Measurements from ENCODE around the gene PCID2.

DNA sequence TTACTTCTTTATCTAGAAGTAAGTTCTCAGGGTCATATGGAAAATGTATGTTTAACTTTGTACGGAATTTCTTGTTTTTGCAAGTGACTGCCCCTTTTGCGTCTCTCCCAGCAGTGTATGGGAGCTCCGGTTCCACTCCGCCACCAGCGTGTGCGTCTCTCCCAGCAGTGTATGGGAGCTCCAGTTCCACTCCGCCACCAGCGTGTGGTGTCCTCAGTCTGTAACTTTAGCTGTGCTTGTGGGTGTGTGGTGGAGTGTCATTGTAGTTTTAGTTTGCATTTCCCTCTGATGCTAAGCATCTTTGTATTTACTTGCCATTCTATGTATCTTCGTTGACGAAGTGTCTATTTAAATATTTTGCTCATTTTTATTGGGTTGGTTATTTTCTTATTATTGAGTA is 3.3 kb upstream of the PCID2 start:
- TF ChIP-seq, protein P1, sequence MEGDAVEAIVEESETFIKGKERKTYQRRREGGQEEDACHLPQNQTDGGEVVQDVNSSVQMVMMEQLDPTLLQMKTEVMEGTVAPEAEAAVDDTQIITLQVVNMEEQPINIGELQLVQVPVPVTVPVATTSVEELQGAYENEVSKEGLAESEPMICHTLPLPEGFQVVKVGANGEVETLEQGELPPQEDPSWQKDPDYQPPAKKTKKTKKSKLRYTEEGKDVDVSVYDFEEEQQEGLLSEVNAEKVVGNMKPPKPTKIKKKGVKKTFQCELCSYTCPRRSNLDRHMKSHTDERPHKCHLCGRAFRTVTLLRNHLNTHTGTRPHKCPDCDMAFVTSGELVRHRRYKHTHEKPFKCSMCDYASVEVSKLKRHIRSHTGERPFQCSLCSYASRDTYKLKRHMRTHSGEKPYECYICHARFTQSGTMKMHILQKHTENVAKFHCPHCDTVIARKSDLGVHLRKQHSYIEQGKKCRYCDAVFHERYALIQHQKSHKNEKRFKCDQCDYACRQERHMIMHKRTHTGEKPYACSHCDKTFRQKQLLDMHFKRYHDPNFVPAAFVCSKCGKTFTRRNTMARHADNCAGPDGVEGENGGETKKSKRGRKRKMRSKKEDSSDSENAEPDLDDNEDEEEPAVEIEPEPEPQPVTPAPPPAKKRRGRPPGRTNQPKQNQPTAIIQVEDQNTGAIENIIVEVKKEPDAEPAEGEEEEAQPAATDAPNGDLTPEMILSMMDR (IDR thresholded peaks at IDR 0.05): no peak
- no peak for TF ChIP-seq POLR2A (IDR thresholded peaks at IDR 0.05)

All from lower leg skin (tissue), 3 donors.